H1 (cell line): ENCODE data around the gene TSPEAR.

Experiments
- CTCF ChIP-seq, 3 experiments: IDR thresholded peaks; 1 replicate in 2 of 3; 2 replicates in 1 of 3; pipeline versions ENCODE4 v1.5.1 to v1.6.1; 2011; ENCODE audit warnings: low read length in 3 of 3, mild to moderate bottlenecking in 3 of 3, inconsistent platforms in 2 of 3, low read depth in 1 of 3, moderate library complexity in 1 of 3; ENCODE audit not compliant: insufficient read depth in 1 of 3; ENCODE audit errors: control extremely low read depth in 1 of 3
- JUN ChIP-seq: IDR thresholded peaks from 2 replicates; pipeline ENCODE4 v1.6.1; 2011; ENCODE audit warnings: low read depth, mild to moderate bottlenecking, improper control_type of control experiment, low read length
- KDM5A ChIP-seq: fragments of 200-600 bp; IDR thresholded peaks from 2 replicates; pipeline ENCODE4 v1.7.1; 2012; ENCODE audit warnings: mild to moderate bottlenecking, low read length, inconsistent platforms, mixed read lengths
- SRF ChIP-seq: IDR thresholded peaks from 2 replicates; pipeline ENCODE4 v1.6.1; 2011; ENCODE audit warnings: mild to moderate bottlenecking, low read depth, low read length, moderate library complexity

DNA sequence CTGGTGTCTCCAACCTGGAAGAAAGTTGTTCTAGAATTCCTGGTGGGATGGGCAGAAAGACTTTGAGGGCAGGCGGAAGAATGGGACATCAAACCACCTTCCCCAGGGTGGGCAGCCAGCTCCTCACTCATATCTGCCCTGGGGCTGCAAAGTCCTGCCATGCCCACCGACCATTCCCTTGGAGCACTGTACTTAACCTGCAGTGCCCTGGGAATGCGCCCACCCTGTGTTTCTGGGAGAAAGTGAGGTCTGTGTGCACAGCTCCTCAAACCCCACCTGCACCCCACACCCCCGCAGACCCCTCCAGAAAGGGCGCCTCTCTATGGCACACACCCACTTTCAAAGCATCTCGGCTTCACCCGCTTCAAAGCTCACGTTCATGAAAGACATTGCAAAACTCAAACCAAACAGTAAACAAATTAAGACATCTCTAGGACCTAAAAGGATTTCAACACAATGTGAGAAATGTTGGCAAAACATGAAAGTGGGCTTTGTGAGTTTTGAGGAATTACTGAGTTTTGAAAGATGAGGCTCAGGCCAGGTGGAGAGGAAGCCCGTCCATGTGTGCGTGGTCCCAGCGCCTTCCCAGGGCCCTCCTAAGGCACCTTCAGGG, 196.5 kb downstream of the TSPEAR start:
- TF ChIP-seq SRF, result no peak
- no peak for TF ChIP-seq JUN
- no peak for TF ChIP-seq KDM5A
- no peak for TF ChIP-seq CTCF (IDR thresholded peaks at IDR 0.05; ENCODE audit: control extremely low read depth in 1 of 3, insufficient read depth in 1 of 3, low read depth in 1 of 3, low read length in 3 of 3)
